HTR-8/SVneo (cell line): ENCODE measurements around the gene FLYWCH2.

Experiments used
- DNase-seq: peaks from one replicate; pipeline ENCODE4 v3.0.0; 2011; ENCODE audit warnings: low spot score, mixed read lengths; ENCODE audit not compliant: insufficient read length
- FAIRE-seq: peaks from 2 replicates; lab custom pipeline; 2011; peaks lifted over from hg19 to GRCh38; lab: Jason Lieb, UNC

The FLYWCH2 gene

GRCh38 chr16:2874912-2875362, 8.1 kb upstream of the FLYWCH2 start:
- DNase-seq, result peak; percentile 50
- FAIRE-seq, result peak; percentile 79

GRCh38 chr16:2879854-2880508, 3.0 kb upstream of the FLYWCH2 start:
- DNase-seq (no peak), FAIRE-seq (no peak)

- FAIRE-seq, result no peak
These were observed 999 bp upstream of the FLYWCH2 start for GRCh38 chr16:2881783-2882649.

GRCh38 chr16:2883458-2883908, 468 bp downstream of the FLYWCH2 start:
- FAIRE-seq, result no peak
- no peak for DNase-seq

More at GRCh38 chr16:2881783-2882649, 999 bp upstream of the FLYWCH2 start:
- peak; percentile 17 for DNase-seq

GRCh38 chr16:2884041-2884451, 1.0 kb downstream of the FLYWCH2 start:
- FAIRE-seq (no peak), DNase-seq (no peak)

GRCh38 chr16:2894231-2894630, 11.2 kb downstream of the FLYWCH2 start:
- DNase-seq (no peak), FAIRE-seq (no peak)

DNA sequence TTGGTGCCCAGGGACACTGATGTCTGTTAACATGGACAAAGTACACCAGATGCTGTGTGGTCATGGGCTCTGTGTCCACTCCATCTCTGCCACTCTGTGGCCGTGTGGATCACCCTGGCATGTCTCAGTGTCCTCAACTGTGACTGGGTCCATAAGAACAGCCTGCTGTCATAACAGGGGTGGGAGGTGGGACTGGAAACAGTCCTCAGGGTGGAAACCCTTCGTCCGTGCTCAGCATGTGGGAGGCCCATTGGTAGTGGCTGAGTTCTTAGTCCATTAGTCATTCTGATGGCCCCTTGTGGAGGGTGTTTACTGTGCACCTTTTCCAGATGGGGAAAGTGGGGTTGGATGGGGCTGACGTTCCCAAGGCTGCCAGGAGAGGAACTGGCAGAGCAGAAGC, 12.8 kb downstream of the FLYWCH2 start:
- DNase-seq (peak; percentile 56), FAIRE-seq (peak; percentile 92)

DNA sequence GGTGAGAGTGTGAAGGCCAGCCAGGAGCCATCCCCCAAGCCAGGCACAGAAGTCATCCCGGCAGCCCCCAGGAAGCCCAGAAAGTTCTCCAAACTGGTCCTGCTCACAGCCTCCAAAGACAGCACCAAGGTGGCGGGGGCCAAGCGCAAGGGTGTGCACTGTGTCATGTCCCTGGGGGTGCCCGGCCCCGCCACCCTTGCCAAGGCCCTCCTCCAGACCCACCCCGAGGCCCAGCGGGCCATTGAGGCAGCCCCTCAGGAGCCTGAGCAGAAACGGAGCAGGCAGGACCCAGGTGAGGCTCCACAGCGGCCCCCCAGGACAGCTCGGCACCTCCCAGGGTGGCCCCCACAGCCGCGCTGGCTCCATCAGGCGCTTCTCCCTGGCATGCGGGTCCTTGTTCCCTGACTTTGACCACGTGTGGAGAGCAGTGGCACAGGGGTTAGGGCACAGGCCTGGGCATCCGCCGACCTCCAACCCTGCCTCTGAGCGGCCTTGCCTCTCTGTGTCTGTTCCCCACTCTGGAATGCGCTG, 13.5 kb downstream of the FLYWCH2 start:
- FAIRE-seq (no peak), DNase-seq (no peak)

DNA sequence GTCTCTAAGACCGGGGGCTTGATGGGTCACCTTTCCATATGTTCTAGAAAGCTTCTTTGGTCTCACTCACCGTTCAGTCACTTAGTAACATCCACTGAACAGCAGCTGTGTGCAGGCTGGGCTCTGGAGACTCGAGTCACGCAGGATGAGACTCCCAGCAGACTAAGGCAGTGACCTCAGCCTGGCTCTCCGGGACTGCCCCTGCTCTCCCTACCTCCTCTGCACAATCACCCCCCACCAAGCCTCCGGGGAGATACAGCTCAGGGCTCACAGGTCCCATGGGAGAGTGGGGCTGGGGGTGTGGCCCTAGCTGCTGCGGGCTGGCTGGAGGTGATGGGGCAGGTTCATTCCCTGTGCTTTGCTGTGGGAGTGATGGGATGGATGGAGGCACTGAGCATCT, 14.1 kb downstream of the FLYWCH2 start:
- no peak for FAIRE-seq
- DNase-seq, result no peak

DNA sequence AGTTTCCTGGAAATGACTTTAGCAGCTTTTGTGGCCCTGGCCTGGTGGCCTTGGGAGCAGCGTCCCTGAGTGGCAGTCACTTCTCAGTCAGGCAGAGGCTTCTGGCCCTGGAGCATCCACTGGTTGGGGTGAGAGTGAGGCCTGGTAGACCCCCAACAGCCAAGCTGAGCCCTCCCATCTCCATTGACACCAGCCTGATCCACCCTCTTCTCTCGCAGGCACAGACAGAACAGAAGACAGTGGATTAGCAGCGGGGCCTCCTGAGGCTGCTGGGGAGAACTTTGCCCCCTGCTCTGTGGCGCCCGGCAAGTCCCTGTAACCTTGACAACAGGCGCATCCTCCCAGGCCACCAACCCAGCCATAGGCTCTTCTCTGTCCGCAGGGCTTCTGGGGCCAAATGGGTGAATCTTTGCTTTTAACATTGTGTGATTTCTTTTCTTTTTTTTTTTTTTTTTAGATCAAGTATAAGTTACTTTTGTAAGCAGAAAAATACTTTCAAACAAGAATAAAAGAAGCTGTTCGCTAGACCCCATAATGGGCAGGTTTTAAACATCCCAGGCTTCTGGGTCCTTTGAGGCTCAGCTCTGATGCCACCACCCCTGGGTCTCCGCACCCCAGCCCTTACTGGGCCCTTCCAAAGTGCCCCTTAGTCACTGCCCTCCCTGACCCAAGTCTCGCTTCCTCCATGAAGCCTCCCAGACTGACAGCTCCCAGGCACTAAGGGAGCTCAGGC, 16.0 kb downstream of the FLYWCH2 start:
- no peak for FAIRE-seq
- no peak for DNase-seq

DNA sequence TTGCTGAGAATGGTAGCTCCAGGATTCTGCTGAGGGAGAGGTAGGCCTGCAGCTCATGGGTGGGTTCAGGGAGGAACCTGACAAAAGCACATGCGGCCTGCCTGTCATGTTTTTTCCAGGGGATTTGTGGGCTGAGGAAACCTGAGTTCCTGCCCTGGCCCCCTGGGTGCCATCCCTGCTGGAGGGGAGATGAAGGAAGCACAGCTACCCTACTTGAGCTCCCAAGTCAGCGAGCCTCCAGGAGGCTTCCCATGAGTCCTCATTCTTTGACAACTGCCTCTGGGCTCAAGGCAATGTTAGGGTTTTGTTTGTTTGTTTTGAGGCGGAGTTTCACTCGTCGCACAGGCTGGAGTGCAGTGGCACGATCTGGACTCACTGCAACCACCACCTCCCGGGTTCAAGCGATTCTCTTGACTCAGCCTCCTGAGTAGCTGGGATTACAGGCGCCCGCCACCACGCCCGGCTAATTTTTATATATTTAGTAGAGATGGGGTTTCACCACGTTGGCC, 16.6 kb downstream of the FLYWCH2 start:
- FAIRE-seq, result no peak
- DNase-seq, result no peak

DNA sequence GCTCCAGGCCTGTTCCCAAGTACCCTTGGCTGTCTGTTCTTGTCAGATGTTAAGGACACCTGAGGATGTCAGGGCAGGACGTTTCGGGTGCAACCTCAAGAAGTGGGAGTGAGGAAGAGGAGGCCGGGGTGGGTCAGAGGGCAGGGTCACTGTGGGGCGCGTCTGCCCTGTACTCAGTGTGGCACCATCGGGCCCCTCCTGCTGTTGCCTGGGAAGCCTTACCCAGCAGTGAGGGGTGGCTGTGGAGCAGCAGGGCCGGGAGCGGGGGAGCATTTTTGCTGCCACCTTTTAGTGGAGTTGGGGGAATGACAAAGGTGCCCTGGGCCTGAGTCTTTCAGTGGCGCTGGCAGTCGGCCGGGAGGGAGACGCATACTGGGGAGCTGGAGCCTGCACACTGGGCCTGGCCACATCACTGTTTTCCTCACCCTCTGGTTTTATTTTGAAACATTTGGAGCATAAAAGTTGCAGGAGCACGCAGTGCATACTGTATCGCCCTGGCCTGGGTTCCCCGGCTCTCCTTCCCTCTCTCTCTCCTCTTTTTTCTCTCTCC, 17.6 kb downstream of the FLYWCH2 start:
- no peak for FAIRE-seq
- no peak for DNase-seq

GRCh38 chr16:2902337-2903130, 19.5 kb downstream of the FLYWCH2 start:
- FAIRE-seq (no peak), DNase-seq (no peak)

DNA sequence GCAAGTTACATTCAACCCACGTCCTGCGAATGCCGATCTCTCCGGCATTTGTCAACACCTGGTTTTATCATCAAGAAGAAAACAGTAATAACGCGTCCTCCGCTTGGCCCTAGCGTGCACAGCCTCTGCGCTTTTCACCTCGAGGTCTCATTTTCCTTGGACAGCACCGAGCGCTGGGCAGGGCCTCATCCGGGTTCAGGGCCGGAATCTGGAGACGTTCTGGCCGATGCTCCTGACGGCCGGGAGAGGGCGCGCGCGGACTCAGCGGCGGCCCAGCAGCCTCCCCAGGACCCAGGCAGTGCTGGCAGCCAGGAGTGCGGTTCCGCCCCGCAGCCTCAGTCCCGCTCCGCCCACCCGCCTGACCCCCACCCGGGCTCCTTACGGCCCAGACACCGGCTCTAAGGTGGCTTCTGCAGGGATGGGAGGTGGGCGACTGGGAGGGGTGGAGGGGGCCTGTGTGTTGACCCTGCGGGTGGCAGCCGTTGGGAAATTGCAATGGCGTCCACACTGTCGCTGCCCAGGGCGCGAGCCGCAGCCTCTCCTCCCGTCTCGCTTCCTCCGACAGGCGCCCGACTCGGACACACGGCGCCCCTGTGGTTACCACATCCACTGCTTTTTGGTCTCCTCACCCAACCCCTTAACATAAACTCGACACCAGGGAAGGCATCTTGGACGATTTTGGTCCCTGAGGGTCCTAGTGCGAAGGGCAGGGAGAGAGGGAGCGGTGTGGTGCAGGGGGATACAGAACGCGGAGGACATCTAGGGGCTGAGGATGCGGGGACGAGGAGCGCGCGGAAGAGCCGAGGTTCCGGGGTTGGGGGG, 21.3 kb downstream of the FLYWCH2 start:
- DNase-seq (peak; percentile 88), FAIRE-seq (peak; percentile 69)

DNA sequence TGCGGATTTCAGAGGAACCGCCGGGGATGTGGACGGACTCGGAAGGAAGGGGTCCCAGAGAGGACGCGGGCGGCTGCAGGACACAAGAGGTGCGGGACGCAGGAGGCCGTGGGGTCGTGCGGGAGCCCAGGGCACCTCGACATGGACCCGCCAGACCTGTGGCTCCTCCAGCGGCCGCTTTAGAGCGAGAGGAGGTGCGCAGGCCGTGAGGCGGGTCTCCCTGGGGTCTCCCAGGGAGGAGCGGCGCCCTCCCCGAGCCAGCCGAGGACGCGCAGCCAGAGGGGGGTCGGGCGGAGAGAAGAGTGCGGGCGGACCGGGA, 21.9 kb downstream of the FLYWCH2 start:
- FAIRE-seq (no peak), DNase-seq (no peak)

DNA sequence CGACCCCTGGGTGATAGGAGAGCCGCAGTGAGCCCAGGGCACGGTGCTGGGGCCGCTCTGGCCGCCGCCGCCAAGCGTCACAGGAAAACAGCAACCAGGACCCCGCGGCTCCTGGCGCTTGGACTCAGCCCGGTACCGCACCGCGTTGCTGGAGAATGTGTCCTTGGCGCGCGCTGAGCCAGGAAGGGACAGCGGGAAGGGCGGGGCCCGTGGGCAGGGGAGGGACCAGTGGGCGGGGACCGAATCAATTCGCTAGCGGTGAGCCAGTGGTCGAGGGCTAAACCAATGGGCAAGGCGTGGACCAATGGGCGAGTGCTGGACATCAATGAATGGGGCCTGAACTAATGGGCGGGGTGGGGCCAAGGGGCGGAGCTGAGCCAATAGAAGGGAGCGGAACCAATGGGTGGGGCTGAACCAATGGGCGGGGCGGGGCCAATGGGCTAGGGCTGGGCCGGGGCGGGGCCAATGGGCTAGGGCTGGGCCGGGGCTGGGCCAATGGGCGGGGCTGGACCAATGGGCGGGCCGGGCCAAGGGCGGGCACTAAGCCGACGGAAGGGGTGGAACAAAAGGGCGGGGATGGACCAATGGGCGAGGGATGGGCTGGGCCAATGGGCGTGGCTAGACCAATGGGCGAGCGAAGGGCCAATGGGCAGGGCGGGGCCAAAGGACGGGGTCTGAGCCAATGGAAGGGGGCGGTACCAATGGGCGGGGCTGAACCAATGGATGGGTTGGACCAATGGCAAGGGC, 22.4 kb downstream of the FLYWCH2 start:
- FAIRE-seq (peak; percentile 98), DNase-seq (peak; percentile 97)

GRCh38 chr16:2905988-2906387, 23.0 kb downstream of the FLYWCH2 start:
- no peak for FAIRE-seq
- DNase-seq, result no peak
